HG03432 (cell line): ENCODE results near the gene MEOX1.

ENCODE experiments used
- ATAC-seq: cut with Tn5 transposase; IDR thresholded peaks from one replicate; pipeline ENCODE4 v1.9.1; 2021; ENCODE audit warnings: mild to moderate bottlenecking, moderate library complexity; ENCODE audit not compliant: unreplicated experiment

MEOX1 gene

GRCh38 chr17:43683928-43684653, 22.4 kb upstream of the MEOX1 start:
- no peak for ATAC-seq

DNA sequence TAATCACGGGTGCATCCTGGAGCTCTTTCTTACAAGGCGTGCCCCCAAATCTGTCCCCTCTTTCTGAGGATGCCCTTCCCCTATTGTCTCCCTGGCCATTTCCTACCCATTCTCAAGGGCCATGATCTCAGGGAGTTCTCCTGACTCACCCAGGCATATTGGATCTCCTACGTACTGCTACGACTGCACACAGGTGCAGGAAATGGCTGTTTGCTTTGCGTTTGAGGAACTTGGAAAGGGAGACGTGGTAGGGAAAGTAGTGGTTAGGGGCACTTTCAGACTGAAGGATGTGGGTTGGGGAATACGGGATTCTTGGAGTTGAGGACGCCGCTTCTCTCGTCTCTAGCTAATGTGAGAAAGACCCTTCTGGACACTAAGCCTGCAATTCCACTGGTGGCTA, 18.7 kb upstream of the MEOX1 start:
- no peak for ATAC-seq

GRCh38 chr17:43679911-43680310, 18.2 kb upstream of the MEOX1 start:
- no peak for ATAC-seq

DNA sequence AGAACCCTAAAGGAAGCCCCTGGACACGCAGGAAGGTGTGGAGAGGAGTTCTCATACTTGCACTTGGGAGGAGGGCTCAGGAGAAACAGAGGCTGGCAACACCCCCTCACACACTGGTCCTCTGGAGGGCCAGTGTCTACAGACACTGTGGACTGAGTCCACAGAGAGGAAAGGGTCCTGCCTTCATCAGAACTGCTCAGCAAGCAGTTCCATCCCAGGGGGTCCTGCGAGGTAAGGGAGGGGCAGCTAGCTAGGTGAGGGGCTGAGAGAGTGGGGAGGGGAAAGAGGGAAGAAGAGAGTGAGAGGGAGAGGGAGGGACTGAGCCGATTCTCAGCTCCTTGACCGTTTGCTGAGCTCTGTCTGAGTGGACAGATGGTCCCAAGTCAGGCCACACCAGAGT, 17.7 kb upstream of the MEOX1 start:
- ATAC-seq = no peak

DNA sequence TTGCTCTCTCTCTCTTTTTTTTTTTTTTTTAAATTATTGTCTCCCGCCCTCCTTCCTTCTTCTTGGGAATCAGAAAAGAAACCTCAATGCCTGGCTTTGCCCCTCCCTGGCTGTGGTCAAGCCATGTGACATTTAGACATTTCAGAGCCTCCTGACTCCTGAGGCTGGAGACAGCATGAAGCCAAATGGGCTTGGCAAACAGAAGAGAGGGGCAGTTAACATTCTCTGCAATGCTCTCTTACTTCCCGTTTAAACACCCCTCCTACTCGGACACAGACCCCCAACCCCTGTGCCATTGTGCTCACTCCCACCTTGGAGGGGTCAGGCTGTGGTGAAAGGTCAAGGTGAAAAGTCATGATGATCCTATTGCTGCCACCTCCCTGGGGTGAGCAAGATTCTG, 14.7 kb upstream of the MEOX1 start:
- ATAC-seq = no peak

- no peak for ATAC-seq
These were observed 12.7 kb upstream of the MEOX1 start for GRCh38 chr17:43674394-43674793.

GRCh38 chr17:43673516-43674323, 12.0 kb upstream of the MEOX1 start:
- no peak for ATAC-seq

GRCh38 chr17:43671755-43672519, 10.2 kb upstream of the MEOX1 start:
- no peak for ATAC-seq

- no peak for ATAC-seq
These were observed 9.4 kb upstream of the MEOX1 start for GRCh38 chr17:43671031-43671692.

DNA sequence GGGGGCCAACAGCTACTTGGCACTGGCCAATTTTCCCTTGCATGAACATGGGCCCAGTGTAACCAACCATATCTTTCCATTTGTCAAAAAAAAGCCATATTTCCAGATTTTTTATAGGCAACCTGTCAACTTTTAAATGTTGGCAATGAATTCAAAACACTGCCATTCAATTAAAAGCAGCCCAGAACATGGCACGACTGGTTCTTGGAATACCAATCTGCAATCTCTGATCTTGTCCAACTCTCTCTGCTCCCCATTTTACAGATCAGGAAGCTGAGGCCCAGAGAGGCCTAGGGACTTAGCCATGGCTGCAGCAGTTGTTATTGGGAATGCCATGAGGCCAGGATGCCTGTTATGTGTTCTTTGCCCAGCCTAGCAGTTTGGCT, 8.9 kb upstream of the MEOX1 start:
- ATAC-seq = no peak

DNA sequence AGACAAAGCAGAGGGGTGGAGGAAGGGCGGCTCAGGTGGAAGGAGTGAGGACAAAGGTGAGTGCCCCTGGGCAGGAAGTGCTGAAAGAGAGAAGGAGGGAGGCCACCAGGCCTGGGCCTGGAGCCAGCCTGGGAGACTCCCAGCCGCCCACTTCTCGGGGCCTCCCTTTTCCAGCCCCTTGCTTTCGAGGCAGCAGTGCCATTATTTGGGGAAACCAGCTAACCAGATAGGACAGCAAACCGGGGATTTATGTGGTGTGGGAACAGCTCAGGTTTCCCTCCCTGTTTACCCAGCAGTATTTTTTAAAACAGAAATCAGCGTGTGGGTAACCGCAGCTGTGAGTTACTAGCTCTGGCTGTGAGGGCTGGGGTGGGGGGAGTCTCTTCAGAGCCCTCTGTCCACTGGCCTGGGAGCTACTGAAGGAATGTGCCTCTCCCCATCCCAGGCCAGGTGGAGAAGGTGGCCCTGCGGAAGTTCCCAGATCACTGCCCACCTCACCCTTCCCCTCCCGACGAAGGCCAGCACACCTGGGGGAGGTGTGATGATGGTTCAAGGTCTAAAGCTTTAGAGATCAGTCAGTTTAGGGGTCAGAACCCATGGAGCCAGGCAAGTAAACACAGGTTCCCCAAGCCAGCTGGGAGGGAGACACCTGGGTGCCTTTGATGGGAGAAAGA, 8.4 kb upstream of the MEOX1 start:
- ATAC-seq = no peak

DNA sequence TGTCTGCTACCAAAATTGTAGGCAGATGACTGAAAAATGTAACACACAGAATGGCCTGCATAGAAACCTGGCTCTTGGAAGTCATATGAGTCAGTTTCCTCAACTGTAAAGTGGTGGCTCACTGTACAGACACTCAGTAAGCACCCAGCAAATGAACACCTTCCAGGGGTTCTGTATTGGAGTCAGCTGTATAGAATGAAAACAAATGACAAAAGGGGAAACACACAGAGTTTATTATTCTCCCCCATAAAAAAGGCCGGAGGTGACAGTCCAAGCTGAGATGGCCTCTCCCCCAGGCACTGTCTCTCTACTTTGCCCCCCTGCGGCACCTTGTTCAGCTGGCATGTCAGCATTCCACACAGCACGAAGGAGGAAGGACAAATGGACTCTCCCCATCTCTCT, 6.2 kb upstream of the MEOX1 start:
- ATAC-seq = no peak

DNA sequence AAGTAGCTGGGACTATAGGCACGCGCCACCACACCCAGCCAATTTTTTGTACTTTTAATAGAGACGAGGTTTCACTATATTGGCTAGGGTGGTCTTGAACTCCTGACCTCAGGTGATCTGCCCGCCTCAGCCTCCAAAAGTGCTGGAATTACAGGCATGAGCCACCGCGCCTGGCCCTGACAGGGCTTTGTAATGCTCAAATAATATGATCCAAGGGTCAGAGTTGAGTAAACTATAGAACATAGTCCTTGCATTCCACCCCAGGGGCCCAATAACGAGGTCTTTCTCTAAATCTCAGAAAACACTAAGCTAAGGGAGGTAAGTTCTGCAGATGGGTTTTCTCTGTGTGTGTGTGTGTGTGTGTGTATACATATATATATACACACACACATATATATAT, 5.8 kb upstream of the MEOX1 start:
- ATAC-seq = no peak

GRCh38 chr17:43665937-43666236, 4.2 kb upstream of the MEOX1 start:
- ATAC-seq = no peak

GRCh38 chr17:43665084-43665936, 3.6 kb upstream of the MEOX1 start:
- ATAC-seq = no peak

DNA sequence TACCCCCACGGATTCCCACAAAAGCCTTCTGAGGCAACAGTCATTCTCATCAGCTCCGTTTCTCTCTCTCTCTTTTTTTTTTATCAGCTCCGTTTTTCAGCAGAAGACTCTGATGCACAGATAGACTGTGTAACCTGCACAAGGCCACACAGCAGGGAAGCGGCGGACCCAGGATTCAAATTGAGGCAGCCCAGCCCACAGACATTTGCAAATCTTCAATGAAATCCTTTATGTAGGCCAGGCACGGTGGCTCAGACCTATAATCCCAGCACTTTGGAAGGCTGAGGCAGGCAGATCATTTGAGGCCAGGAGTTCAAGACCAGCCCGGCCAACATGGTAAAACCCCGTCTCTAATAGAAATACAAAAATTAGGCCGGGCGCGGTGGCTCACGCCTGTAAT, 2.4 kb upstream of the MEOX1 start:
- no peak for ATAC-seq

DNA sequence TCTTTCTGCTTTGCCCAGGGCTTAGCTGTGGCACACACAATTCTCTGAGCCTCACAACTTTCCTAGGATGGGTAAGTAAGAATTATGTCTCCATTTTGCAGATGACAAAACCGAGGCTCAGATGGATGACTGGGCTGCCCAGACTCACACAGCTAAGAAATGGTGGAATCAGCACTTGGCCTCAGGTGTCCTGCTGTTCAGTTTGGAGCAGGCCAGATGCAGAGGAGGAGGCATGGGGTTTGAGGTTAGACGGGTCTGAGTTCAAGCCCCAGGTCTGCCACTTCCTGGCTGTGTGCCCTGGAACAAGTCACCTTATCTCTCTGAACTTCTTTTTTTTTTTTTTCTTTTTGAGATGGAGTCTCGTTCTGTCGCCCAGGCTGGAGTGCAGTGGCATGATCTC, 1.7 kb upstream of the MEOX1 start:
- no peak for ATAC-seq

DNA sequence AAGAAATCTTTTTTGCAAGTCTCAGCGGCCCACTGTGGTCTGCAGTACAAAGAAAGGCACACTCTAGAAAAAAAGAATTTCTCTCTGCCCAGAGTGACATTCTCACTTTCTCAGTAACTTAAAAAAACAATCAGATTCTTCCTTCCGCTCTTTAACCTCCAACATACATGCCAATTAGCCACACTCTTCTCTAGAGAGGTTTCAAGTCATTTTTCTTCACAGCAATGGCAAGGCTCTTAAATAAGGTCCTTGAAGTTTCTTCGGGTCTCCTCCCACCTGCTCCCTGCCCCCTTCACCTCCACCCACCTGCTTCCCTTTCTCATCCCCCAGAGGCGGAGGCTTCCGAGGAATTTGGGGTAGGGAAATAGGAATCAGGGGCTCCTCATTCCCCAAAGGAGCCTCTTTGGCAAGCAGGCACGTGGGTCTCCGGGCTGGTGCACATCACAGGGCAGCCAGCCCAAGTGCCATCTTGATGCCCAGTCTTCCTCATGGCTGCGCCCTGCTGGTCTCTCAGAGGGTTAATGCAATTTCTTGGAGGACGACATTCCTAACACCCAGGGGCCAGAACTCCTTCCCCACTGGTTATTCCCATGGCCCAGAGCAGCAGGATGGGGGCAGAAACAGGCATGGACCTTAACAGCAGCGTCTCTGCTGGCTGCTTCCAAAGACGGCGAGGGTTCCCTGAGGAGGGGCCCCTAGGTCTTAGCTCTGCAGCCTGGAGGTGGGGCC, 855 bp upstream of the MEOX1 start:
- ATAC-seq = no peak

GRCh38 chr17:43660816-43661493, 767 bp downstream of the MEOX1 start:
- ATAC-seq = no peak
